ENCODE measurements around the gene TCTN2.

TCTN2 gene

GRCh38 chr12:123670882-123671728, at the start of gene TCTN2:
TSS of gene TCTN2 (plus strand) at chr12:123671113. CDS start at chr12:123671241, 128 bp downstream.
- peak; percentile 76 for DNase-seq (ENCODE audit: low read depth)

- DNase-seq (ENCODE audit: low read depth) = no peak
These were observed 49.0 kb upstream of the TCTN2 start for GRCh38 chr12:123621619-123622530.

- peak; percentile 91 for DNase-seq (ENCODE audit: low read depth)
These were observed 37.4 kb upstream of the TCTN2 start, which contains the start of the genes EIF2B1 and GTF2H3 for GRCh38 chr12:123633379-123634141. TSS of gene EIF2B1 (minus strand) at chr12:123633686. CDS start at chr12:123633557, 129 bp downstream. TSS of gene GTF2H3 (plus strand) at chr12:123633829. CDS start at chr12:123633860, 31 bp downstream.

DNA sequence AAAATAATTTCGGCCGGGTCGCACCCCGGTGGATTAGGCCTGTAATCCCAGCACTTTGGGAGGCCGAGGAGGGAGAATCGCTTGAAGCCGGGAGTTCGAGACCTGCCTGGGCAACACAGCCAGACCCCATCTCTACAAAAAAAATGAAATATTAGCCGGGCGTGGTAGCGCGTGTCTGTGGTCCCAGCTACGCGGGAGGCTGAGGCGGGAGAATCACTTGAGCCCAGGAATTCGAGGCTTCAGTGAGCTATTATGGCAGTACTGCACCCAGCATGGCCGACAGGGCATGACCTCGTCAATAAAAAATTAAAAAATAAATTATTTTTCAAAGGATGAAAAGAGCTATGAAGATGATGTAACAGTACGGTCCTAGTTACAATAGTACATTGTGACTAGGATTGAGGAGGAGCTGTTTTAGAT, 36.8 kb upstream of the TCTN2 start:
- DNase-seq (ENCODE audit: low read depth) = no peak

DNA sequence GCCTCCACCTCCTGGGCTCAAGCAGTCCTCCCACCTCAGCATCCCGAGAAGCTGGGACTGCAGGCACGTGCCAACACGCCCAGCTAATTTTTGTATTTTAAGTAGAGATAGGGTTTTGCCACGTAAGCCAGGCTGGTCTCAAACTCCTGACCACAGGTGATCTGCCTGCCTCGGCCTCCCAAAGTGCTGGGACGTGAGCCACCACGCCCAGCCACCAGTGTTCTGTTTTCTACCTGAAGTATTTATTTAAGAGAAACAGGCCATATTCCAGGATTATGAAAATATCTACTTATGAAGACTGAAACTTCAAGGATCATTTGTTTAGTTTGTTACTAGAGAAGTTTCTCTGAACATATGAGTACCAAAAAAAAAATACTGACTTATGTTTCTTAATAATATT, 27.0 kb upstream of the TCTN2 start:
- DNase-seq (ENCODE audit: low read depth) = no peak

DNA sequence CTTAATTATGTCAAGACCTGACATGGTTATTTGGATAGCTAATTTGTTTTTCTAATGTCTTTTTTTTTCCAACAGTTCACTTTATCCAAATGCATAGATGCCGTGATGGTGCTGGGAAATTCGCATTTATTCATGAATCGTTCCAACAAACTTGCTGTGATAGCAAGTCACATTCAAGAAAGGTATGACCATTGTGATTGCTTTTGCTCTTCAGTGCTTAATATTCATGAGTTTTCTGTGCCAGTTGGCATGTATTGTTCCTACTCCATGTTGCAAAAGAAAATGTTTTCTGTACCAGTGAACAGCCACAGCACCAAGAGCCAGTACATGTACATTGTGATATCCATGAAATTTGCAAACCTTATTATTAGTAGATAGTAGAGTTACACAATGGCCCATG, 25.5 kb upstream of the TCTN2 start:
- no peak for DNase-seq (ENCODE audit: low read depth)

- DNase-seq (ENCODE audit: low read depth) = no peak
These were observed 25.0 kb upstream of the TCTN2 start for GRCh38 chr12:123645878-123646277.

DNA sequence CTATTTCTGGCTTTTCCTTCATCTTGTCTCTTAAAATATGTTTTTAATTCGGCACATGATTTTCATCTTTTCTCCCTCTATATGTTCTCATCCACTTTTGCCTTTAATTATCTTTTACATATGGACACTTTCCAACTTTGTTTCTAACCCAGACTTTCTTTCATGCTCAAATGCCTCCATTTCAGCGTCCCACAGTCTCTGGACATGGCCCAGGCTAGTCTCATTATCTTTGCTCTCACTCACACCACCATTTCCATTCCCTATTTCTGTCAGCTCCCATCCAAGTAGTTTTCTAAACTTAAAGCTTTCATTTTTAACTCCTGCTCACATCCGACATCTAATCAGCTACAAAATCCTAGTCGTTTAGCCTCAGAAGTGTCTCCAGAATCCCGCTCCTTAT, 22.5 kb upstream of the TCTN2 start:
- DNase-seq (ENCODE audit: low read depth) = no peak

DNA sequence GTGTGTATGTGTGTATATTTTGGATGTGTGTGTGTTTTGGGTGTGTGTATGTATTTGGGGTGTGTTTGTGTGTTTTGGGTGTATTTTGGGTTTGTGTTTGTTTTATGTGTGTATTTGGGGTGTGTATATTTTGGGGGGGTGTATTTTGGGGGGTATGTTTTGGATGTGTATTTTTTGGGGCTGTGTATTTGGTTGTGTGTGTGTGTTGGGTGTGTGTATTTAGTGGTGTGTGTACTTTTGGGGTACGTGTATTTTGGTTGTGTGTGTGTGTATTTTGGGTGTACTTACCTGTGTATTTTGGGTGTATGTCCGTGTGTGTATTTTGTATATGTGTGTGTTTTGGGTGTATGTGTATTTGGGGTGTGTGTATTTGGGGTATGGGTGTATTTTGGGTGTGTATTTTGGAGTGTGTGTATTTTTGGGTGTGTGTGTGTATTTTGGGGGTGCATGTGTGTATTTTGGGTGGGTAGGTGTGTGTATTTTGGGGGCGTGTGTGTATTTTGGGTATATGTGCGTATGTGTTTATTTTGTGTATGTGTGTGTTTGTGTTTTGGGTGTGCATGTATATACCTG, 16.7 kb upstream of the TCTN2 start:
- DNase-seq (ENCODE audit: low read depth) = no peak

DNA sequence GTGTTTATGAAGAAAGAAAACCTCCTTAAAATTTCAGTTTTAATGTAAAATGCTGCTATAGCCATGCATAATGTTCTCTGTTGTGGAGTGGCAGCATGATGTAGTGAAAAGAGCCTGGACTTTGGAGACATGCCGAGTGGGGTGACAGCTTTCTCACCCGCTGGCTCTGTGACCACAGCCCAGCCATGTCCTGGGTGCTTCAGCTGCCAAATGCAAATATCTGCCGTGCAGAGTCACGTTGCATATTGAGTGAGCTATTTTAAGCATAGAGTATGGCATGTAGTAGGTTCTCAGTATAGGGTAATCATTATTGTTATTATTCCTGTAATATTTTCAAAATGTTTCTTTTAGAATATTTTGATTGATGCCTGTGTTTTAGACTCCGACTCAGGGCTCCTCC, 15.5 kb upstream of the TCTN2 start:
- DNase-seq (ENCODE audit: low read depth) = no peak

DNA sequence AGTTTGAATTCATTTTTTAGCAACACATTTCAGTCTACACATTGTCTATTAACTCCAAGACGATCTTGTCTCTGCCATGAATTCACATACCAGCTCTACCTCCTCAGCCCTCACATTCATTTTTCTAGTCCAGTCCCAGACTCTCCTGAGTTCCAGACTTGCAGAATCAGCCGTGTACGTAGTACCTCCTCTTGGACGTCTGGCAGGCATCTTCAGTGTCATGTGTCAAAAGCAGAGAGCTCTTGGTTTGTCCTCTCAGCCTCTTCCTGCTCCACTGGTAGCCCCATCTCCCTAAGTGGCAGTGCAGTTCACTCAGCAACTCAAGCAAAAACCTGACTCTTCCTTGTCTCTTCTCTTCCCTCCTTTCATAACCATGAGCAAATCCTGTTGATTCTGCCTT, 14.5 kb upstream of the TCTN2 start:
- DNase-seq (ENCODE audit: low read depth) = no peak

GRCh38 chr12:123657211-123657610, 13.7 kb upstream of the TCTN2 start:
- no peak for DNase-seq (ENCODE audit: low read depth)

DNA sequence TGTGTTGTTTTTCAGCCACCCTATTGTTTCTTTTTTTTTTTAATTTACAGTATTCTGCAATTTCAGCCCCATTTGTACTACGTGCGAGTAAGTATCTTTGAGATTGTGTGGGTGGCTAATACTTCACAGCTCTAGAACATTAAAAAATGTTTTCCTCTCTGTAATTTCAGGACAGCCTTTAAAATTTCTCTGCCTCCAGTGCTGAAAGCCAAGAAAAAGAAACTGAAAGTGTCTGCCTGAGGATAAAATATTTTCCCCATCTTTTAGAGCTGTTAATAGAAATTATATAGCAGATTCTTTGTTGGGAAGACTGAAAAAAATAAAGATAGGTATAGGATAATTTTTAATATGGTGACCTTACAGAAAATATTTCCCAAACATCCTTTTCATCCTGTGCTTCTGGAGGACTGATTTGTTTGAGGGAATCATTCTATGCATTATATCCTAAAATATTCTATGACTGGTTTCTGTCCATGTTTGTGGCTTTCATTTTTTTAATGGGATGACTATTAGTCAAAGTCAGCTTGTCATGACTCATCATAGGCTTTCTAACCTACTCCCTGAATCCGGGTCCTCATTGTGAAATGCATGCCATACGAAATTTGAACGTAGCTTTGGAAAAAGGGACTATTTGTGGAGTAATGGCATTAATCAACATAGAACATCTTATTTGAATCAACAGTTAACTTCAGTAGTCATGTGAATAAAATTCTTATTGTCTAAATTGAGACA, 10.8 kb upstream of the TCTN2 start:
- DNase-seq (ENCODE audit: low read depth) = peak; percentile 68

DNA sequence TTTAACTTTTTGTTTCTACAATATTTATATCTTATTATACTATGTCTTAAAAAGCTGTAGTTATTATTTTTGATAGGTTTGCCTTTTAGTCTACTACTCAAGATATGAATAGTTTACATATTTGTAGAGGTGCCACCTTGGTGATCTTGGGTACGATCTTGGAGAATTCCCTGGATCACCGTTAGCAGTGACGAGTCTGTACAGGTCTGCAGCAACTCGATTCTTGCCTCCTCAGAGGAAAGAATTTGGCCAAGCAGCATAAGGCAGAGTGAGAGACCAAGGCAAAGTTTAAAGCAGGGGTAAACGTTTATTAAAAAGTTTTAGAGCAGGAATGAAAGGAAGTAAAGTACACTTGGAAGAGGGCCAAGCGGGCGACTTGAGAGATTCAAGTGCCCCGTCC, 3.1 kb upstream of the TCTN2 start:
- DNase-seq (ENCODE audit: low read depth) = no peak

GRCh38 chr12:123671876-123672275, 963 bp downstream of the TCTN2 start:
- no peak for DNase-seq (ENCODE audit: low read depth)

- no peak for DNase-seq (ENCODE audit: low read depth)
These were observed 4.5 kb downstream of the TCTN2 start for GRCh38 chr12:123675436-123675835.

- DNase-seq (ENCODE audit: low read depth) = no peak
These were observed 5.9 kb downstream of the TCTN2 start for GRCh38 chr12:123676616-123677320.

GRCh38 chr12:123678981-123679380, 8.1 kb downstream of the TCTN2 start:
- no peak for DNase-seq (ENCODE audit: low read depth)

DNA sequence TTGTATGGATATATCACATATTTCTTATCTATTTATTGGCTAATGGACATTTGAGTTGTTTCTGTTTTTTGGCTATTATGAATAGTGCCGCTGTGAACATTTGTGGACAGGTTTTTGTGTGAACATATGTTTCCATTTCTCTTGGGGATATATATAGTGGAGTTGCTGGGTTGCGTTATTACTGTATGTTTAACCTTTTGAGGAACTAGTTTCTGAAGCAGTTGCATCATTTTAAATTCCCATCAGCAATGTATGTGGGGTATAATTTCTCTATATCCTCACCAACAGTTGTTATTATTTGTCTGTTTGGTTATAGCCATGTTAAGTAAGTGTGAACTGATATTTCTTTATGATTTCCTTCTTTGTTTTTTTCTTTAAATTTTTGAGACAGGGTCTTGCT, 10.7 kb downstream of the TCTN2 start:
- DNase-seq (ENCODE audit: low read depth) = no peak

- DNase-seq (ENCODE audit: low read depth) = no peak
These were observed 13.1 kb downstream of the TCTN2 start for GRCh38 chr12:123683964-123684363.

All from GM04504 (cell line).